Measurements from ENCODE around the gene TUBB.
"Not testable (repeated sequence)": the region's sequence is repeated elsewhere in the genome, so short reads cannot be mapped to it uniquely, and the experiment has no call there.

Gene TUBB

GRCh38 chr6:30759575-30760239 is 39.6 kb downstream of the TUBB start:
- no peak for DNase-seq (ENCODE audit: low read depth in 3 of 3)

GRCh38 chr6:30760549-30760948 is 40.4 kb downstream of the TUBB start:
- no peak for DNase-seq (ENCODE audit: low read depth in 3 of 3)

- DNase-seq (ENCODE audit: low read depth in 3 of 3) = no peak
These were observed 41.8 kb downstream of the TUBB start for GRCh38 chr6:30761791-30762429.

GRCh38 chr6:30763155-30763617 is 43.0 kb downstream of the TUBB start:
- no peak for DNase-seq (ENCODE audit: low read depth in 3 of 3)

GRCh38 chr6:30763618-30764489 is 43.7 kb downstream of the TUBB start:
- DNase-seq (ENCODE audit: low read depth in 3 of 3) = no peak

GRCh38 chr6:30764490-30765043 is 44.4 kb downstream of the TUBB start:
- DNase-seq (ENCODE audit: low read depth in 3 of 3) = not testable (repeated sequence)

- not testable (repeated sequence) for DNase-seq (ENCODE audit: low read depth in 3 of 3)
These were observed 45.3 kb downstream of the TUBB start for GRCh38 chr6:30765495-30765894.

- no peak for DNase-seq (ENCODE audit: low read depth in 3 of 3)
These were observed 46.5 kb downstream of the TUBB start for GRCh38 chr6:30766461-30767157.

- no peak for DNase-seq (ENCODE audit: low read depth in 3 of 3)
These were observed 47.2 kb downstream of the TUBB start for GRCh38 chr6:30767158-30767943.

- DNase-seq (ENCODE audit: low read depth in 3 of 3) = no peak
These were observed 47.8 kb downstream of the TUBB start for GRCh38 chr6:30767944-30768301.

GRCh38 chr6:30768634-30769087 is 48.5 kb downstream of the TUBB start:
- no peak for DNase-seq (ENCODE audit: low read depth in 3 of 3)

GRCh38 chr6:30769088-30769852 is 49.1 kb downstream of the TUBB start:
- peak; percentile 60 to 81 (median 80) for DNase-seq (ENCODE audit: low read depth in 3 of 3)

- no peak for DNase-seq (ENCODE audit: low read depth in 3 of 3)
These were observed 49.8 kb downstream of the TUBB start for GRCh38 chr6:30769853-30770524.

GRCh38 chr6:30770592-30770991 is 50.4 kb downstream of the TUBB start:
- no peak for DNase-seq (ENCODE audit: low read depth in 3 of 3)

GRCh38 chr6:30774701-30775100 is 54.5 kb downstream of the TUBB start:
- DNase-seq (ENCODE audit: low read depth in 3 of 3) = no peak
